ENCODE measurements around the gene NAT10. TPM values are rescaled to one million over a fixed set of nuclear protein-coding genes. Genes with fewer than 3 reads are reported as not detected.

NAT10 gene
- total RNA-seq = 21.5 TPM

DNA sequence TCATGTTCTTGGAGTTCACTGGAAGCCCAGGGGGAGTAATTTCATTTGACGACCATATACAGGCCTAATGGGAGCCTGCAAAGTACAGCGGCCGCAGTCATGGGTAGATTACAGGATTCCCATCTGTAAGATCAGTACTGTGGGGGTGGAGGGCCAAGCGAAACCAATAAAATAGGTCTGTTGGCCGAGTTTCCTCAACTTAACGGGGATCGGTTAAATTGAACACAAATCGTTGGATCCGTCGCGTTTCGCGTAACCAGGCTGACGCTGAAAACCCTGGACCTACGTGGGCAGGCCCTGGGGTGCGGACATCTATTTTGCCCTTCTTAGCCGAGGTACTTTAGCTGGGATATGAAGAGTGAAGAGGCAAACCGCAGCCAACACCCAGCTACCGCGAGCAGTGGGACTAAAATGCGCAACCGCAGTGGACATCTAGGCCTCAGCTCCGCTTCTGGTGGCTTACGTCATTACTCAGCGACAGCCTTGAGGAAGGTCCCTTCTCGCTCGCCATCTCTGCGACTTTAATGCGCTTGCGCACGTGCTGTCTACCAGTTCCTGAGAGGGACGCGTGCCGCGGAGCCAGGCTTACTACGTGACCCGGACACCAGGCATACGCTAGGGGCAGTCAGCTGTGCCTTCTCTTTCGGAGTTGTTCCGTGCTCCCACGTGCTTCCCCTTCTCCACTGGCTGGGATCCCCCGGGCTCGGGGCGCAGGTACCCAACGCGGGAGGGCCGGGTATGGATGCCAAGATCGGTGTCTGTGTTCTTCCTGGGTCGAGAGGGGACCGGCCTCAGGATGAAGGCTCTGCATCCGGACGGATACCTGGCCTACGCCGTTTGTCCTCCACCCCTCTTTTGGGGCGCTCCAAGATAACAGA is at the start of gene NAT10:
Gene NAT10 (plus strand): TSS at position 551 of the 878 bp plus-strand sequence. CDS start 2,597 bp downstream, outside the sequence.

Small RNAs within 50 kb of the gene (small RNA-seq; reads per million reads assigned to genes)
- not detected for gene RF00019

Other genes starting within 250 kb of the NAT10 start
- 24.7 TPM for gene LMO2, start 213.6 kb upstream of the NAT10 start, total RNA-seq
- gene CAPRIN1, start 53.9 kb upstream of the NAT10 start, total RNA-seq = 265 TPM

Measured in diencephalon (tissue), 1 donor.